Fibroblast of lung (primary cell): ENCODE results near the gene ERCC8. TPM values are rescaled to one million over a fixed set of nuclear protein-coding genes. Genes with fewer than 3 reads are reported as not detected.

ENCODE experiments used
- DNase-seq, 2 donors: peaks; one replicate each; pipeline versions ENCODE4 v3.0.0 to v3.0.0-alpha.2; 2010; ENCODE audit warnings: low read depth in 2 of 2
- H2AFZ ChIP-seq: 2 replicates; pipeline ENCODE4 v1.5.1; 2012; ENCODE audit warnings: low read length, control low read depth, inconsistent platforms
- H3K27ac ChIP-seq: 2 replicates; pipeline ENCODE4 v1.5.1; 2011; ENCODE audit warnings: low read length, control low read depth; ENCODE audit not compliant: insufficient read depth
- H3K27me3 ChIP-seq: 2 replicates; pipeline ENCODE4 v1.5.1; 2011; ENCODE audit warnings: mild to moderate bottlenecking, low read length; ENCODE audit not compliant: control insufficient read depth, insufficient read depth
- H3K36me3 ChIP-seq: 2 replicates; pipeline ENCODE4 v1.5.1; 2011; ENCODE audit warnings: low read length; ENCODE audit not compliant: control insufficient read depth, insufficient read depth
- H3K4me1 ChIP-seq: 2 replicates; pipeline ENCODE4 v1.5.1; 2011; ENCODE audit warnings: low read length; ENCODE audit not compliant: control insufficient read depth, insufficient read depth; ENCODE audit errors: extremely low read depth
- H3K4me2 ChIP-seq: 2 replicates; pipeline ENCODE4 v1.5.1; 2011; ENCODE audit warnings: low read length, control low read depth; ENCODE audit not compliant: insufficient read depth; ENCODE audit errors: extremely low read depth
- H3K4me3 ChIP-seq, 4 experiments: fragments of 200-600 bp in 1 of 4; sonication (generic) in 1 of 4; replicated peaks in 1 of 4; 2 replicates each; pipeline ENCODE4 v1.5.1; 2011 to 2016; ENCODE audit warnings: low read length in 4 of 4, low read depth in 3 of 4, mild to moderate bottlenecking in 3 of 4, control low read depth in 2 of 4, inconsistent platforms in 1 of 4, mixed read lengths in 1 of 4; ENCODE audit not compliant: insufficient read depth in 1 of 4; ENCODE audit errors: control extremely low read depth in 1 of 4
- H3K79me2 ChIP-seq: 2 replicates; pipeline ENCODE4 v1.5.1; 2012; ENCODE audit warnings: mild to moderate bottlenecking, low read length, inconsistent platforms; ENCODE audit not compliant: control insufficient read depth, insufficient read depth
- H3K9ac ChIP-seq: 2 replicates; pipeline ENCODE4 v1.5.1; 2011; ENCODE audit warnings: mild to moderate bottlenecking, low read length, control low read depth; ENCODE audit not compliant: insufficient read depth
- H3K9me3 ChIP-seq: 2 replicates; pipeline ENCODE4 v1.5.1; 2012; ENCODE audit warnings: low read depth, low read length; ENCODE audit not compliant: control insufficient read depth, insufficient read depth
- H4K20me1 ChIP-seq: 2 replicates; pipeline ENCODE4 v1.5.1; 2011; ENCODE audit warnings: low read length; ENCODE audit not compliant: control insufficient read depth, insufficient read depth; ENCODE audit errors: extremely low read depth
- CTCF ChIP-seq, 2 donors: IDR thresholded peaks in 1 of 2; conservative IDR thresholded peaks in 1 of 2; 1 replicate in 1 of 2; 2 replicates in 1 of 2; pipeline ENCODE4 v1.5.1; 2011 to 2012; ENCODE audit warnings: low read length in 2 of 2, control low read depth in 1 of 2, inconsistent platforms in 1 of 2, low read depth in 1 of 2, mild to moderate bottlenecking in 1 of 2
- EZH2 ChIP-seq: IDR thresholded peaks from 2 replicates; pipeline ENCODE4 v1.5.1; 2012; ENCODE audit warnings: low read length, control low read depth, mild to moderate bottlenecking; ENCODE audit errors: missing control alignments
- polyA plus RNA-seq, 2 donors: library from polyadenylated mRNA; depleted of rRNA in 1 of 2; stranded (reverse) in 1 of 2; unstranded in 1 of 2; fragments of >200 nt; gene quantifications; 2 replicates each; pipeline ENCODE4 v1.2.1, GENCODE V29; 2011 to 2012; ENCODE audit warnings: missing spikeins in 1 of 2
- total RNA-seq: library from RNA; depleted of rRNA; stranded (reverse); fragments of >200 nt; gene quantifications from 2 replicates; pipeline ENCODE4 v1.2.1, GENCODE V29; 2014

The ERCC8 gene
- total and polyA plus RNA-seq, 2 donors (not counting 1 experiment from before 2014, with no cell fraction given) = 16.3 to 23.7 TPM

- Histone ChIP-seq H3K79me2 (no peaks in the 10 kb centered on the region), H3K4me1 (no peaks in the 10 kb centered on the region), H3K27ac (no peak overlapping the region), H3K4me2 (no peak overlapping the region), H3K27me3 (no peaks in the 10 kb centered on the region), H3K9me3 (no peaks in the 10 kb centered on the region), H3K4me3 (no peak overlapping the region), H2AFZ (no peak overlapping the region), H4K20me1 (no peaks in the 10 kb centered on the region), H3K36me3 (no peaks in the 10 kb centered on the region), H3K9ac (no peak overlapping the region)
- TF ChIP-seq CTCF (conservative IDR thresholded peaks at IDR 0.05 in 1 of 2, IDR thresholded peaks at IDR 0.05 in 1 of 2; ENCODE audit: low read depth in 1 of 2, low read length in 2 of 2) = no peak
- DNase-seq = no peak
Observed at GRCh38 chr5:60980511-60980910, 35.6 kb upstream of the ERCC8 start.

- Histone ChIP-seq H4K20me1 (no peaks in the 10 kb centered on the region), H3K4me1 (no peaks in the 10 kb centered on the region), H2AFZ (no peak overlapping the region), H3K9ac (no peak overlapping the region), H3K9me3 (no peaks in the 10 kb centered on the region), H3K27me3 (no peaks in the 10 kb centered on the region), H3K36me3 (no peaks in the 10 kb centered on the region), H3K4me2 (no peak overlapping the region), H3K79me2 (no peaks in the 10 kb centered on the region), H3K4me3 (no peak overlapping the region), H3K27ac (no peak overlapping the region)
- no peak for DNase-seq
- TF ChIP-seq EZH2 = no peak
- TF ChIP-seq CTCF (conservative IDR thresholded peaks at IDR 0.05 in 1 of 2, IDR thresholded peaks at IDR 0.05 in 1 of 2; ENCODE audit: low read depth in 1 of 2, low read length in 2 of 2) = no peak
Observed at GRCh38 chr5:60978968-60979367, 34.1 kb upstream of the ERCC8 start.

- H3K4me3 ChIP-seq = no peak overlapping the region
- H3K27ac ChIP-seq = no peak overlapping the region
- H2AFZ ChIP-seq = no peak overlapping the region
- H3K9me3 ChIP-seq = no peaks in the 10 kb centered on the region
- no peak for DNase-seq
- H3K79me2 ChIP-seq = no peaks in the 10 kb centered on the region
- H3K4me2 ChIP-seq = no peak overlapping the region
- no peaks in the 10 kb centered on the region for H3K4me1 ChIP-seq
- TF ChIP-seq CTCF (conservative IDR thresholded peaks at IDR 0.05 in 1 of 2, IDR thresholded peaks at IDR 0.05 in 1 of 2; ENCODE audit: low read depth in 1 of 2, low read length in 2 of 2) (no peak), EZH2 (no peak)
- H3K27me3 ChIP-seq = no peaks in the 10 kb centered on the region
- H4K20me1 ChIP-seq = no peaks in the 10 kb centered on the region
- no peak overlapping the region for H3K9ac ChIP-seq
- H3K36me3 ChIP-seq = no peaks in the 10 kb centered on the region
Observed at GRCh38 chr5:60977956-60978737, 33.3 kb upstream of the ERCC8 start.
